Measurements from ENCODE around the gene EYA2.

- TF ChIP-seq CTCF (IDR thresholded peaks at IDR 0.05) (no peak), POLR2AphosphoS5 (IDR thresholded peaks at IDR 0.05) (no peak)
Measured at GRCh38 chr20:46995561-46996142, 101.0 kb downstream of the EYA2 start.

All from breast epithelium (tissue), 3 donors.